Bronchial epithelial cell (primary cell): ENCODE data around the gene EFCAB6. TPM values are rescaled to one million over a fixed set of nuclear protein-coding genes. Genes with fewer than 3 reads are reported as not detected.

Source experiments
- DNase-seq: peaks from one replicate; pipeline ENCODE4 v3.0.0-alpha.2; 2010; ENCODE audit warnings: low read depth
- FAIRE-seq: peaks from 2 replicates; lab custom pipeline; 2011; peaks lifted over from hg19 to GRCh38; lab: Jason Lieb, UNC
- H3K27me3 ChIP-seq: 2 replicates; pipeline ENCODE4 v1.5.1; 2011; ENCODE audit warnings: low read length; ENCODE audit not compliant: control insufficient read depth, insufficient read depth
- H3K36me3 ChIP-seq: 2 replicates; pipeline ENCODE4 v1.5.1; 2011; ENCODE audit warnings: low read length; ENCODE audit not compliant: control insufficient read depth, insufficient read depth
- H3K4me3 ChIP-seq: 2 replicates; pipeline ENCODE4 v1.5.1; 2011; ENCODE audit warnings: mild to moderate bottlenecking, low read depth, low read length, control low read depth
- CTCF ChIP-seq: IDR thresholded peaks from 2 replicates; pipeline ENCODE4 v1.5.1; 2011; ENCODE audit warnings: mild to moderate bottlenecking, moderate library complexity, low read length, control low read depth, inconsistent platforms; ENCODE audit not compliant: insufficient read depth, severe bottlenecking
- total RNA-seq: library from RNA; depleted of rRNA; stranded (reverse); fragments of >200 nt; gene quantifications from 2 replicates; pipeline ENCODE4 v1.2.1, GENCODE V29; 2014

The EFCAB6 gene
- total RNA-seq, 1 donor from 2014 or later, result 0.26 TPM

DNA sequence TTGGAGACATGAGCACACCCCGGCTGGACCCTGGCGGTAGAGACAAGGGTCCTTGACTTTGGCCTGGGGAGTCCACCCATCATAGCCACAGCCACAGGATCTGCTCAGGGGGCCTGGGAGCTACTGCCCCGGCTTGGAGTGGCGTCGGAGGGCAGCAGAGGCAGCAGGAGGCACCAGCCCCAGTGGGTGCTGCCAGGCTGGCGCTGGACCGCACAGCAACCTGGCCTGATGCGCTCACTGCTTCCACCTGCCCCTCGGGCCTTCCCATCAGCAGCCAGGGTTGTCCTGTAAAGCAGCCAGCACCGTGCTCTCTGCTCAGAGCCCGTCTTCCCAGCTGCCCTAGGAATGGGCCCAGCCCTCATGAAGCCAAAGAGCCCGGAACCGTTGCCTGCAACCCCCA is 28.3 kb upstream of the EFCAB6 start:
- Histone ChIP-seq H3K27me3 (no peaks in the 10 kb centered on the region), H3K36me3 (no peaks in the 10 kb centered on the region), H3K4me3 (no peak overlapping the region)
- DNase-seq (no peak), FAIRE-seq (no peak)
- TF ChIP-seq CTCF, result no peak

DNA sequence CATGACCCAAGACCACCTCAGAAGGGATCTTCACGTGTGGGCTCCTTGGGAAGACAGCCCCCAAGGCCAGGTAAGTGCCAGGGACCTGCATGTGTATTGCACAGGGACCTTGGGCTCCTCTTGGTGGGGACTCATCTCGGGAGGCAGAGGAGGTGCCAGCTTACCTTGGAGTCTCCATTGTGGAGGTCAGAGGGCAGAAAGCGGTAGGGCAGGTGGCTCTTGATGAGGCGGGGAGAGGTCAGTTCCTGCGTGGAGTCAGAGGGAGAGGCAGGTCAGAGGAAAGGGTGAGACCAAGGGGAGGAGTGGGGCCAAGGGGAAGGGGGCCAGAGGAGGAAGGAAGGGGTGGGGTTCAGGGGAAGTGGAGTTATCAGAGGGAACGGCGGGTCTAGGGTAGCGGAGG is 27.7 kb upstream of the EFCAB6 start:
- no peak for DNase-seq
- no peaks in the 10 kb centered on the region for H3K36me3 ChIP-seq
- TF ChIP-seq CTCF, result no peak
- no peak overlapping the region for H3K4me3 ChIP-seq
- H3K27me3 ChIP-seq, result no peaks in the 10 kb centered on the region
- FAIRE-seq, result no peak

DNA sequence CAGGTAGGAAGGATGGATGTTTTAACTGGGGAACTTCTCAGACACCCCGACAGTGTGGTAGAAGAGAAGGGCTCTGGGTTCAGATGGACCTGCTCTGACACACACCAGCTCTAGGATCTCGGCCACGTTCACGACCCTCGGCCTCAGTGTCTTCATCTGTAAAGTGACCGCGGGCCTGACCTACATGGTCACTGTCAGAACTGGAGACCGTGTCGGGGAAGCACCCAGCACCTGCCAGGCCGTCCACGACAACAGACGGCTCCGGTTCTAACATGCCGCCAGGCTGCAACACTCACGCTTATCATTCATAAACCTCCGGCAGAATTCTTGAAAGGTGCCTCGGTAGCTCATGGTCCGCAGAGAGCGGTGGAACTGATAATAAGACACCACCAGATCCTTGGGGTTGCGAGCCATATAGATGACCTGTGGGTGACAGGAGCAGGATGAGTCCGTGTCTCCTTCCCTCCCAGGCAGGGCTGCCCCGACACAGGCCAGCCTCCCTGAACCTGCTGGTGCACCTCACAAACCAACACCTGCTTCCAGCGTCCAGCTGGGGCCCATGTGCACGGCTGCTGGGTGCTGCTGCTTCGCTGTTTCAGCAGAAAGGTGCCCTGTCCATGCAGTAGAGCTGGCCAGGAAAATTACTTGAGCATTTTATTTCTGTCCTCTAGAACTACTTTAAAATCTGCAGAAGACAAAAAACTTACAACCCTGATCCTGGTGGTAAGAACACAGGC is 26.6 kb upstream of the EFCAB6 start:
- no peak overlapping the region for H3K4me3 ChIP-seq
- no peak for FAIRE-seq
- TF ChIP-seq CTCF, result no peak

GRCh38 chr22:43838161-43838560 is 26.1 kb upstream of the EFCAB6 start:
- DNase-seq (no peak), FAIRE-seq (no peak)
- H3K27me3 ChIP-seq, result no peaks in the 10 kb centered on the region
- TF ChIP-seq CTCF, result no peak
- H3K36me3 ChIP-seq, result no peaks in the 10 kb centered on the region
- H3K4me3 ChIP-seq, result no peak overlapping the region

More for the DNA sequence above, 26.6 kb upstream of the EFCAB6 start:
- Histone ChIP-seq H3K36me3 (no peaks in the 10 kb centered on the region), H3K27me3 (no peaks in the 10 kb centered on the region)
- DNase-seq, result no peak

DNA sequence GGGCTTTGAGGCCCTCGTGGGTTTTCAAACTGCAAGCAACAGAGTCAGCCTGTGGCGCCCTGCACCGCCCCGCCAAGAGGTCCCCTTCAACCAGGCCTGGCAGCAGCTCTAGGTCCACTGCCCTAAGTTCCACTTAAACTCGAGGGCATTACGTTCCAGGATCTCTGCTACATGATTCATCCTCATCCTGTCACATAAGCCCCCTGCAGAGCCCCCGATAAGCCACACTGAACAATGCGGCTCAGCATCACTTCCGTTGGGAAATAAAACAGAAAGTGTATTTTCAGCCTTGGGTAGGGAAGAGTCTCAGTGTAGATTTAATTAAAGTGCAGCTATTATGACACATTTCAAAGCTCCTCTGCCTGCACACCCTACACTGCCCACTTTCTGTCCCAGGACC is 25.6 kb upstream of the EFCAB6 start:
- FAIRE-seq (no peak), DNase-seq (no peak)
- Histone ChIP-seq H3K27me3 (no peaks in the 10 kb centered on the region), H3K4me3 (no peak overlapping the region), H3K36me3 (no peaks in the 10 kb centered on the region)
- no peak for TF ChIP-seq CTCF

- no peak for FAIRE-seq
- Histone ChIP-seq H3K4me3 (no peak overlapping the region), H3K27me3 (no peaks in the 10 kb centered on the region), H3K36me3 (no peaks in the 10 kb centered on the region)
- no peak for TF ChIP-seq CTCF
- DNase-seq, result no peak
These were observed 23.6 kb upstream of the EFCAB6 start for GRCh38 chr22:43835736-43836135.
